Measurements from ENCODE around the gene SUPT3H.
"Not testable (repeated sequence)": the region's sequence is repeated elsewhere in the genome, so short reads cannot be mapped to it uniquely, and the experiment has no call there.

SUPT3H gene

GRCh38 chr6:45253453-45253852 lies 124.3 kb downstream of the SUPT3H start:
- DNase-seq = no peak

- no peak for DNase-seq
Measured at GRCh38 chr6:45231660-45232059, 146.1 kb downstream of the SUPT3H start.

- DNase-seq = no peak
Measured at GRCh38 chr6:45229416-45229815, 148.3 kb downstream of the SUPT3H start.

DNA sequence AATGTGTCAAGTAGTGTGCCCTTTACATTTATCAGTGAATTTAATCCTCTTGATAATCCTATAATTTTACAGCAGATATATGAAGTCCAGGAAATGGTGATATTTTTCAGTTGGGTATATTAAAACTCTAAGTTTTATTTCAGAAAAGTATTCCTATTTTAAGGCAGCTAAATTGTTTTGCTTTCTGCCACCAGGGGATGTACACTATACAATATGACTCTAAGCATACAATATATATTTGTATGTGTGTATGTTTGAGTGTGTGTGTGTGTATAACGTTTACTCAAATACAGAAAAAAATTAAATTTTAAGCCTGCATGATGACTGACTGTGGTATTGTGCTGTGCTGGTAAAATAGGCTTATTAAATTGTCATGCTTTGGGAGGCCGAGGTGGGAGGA lies 151.7 kb downstream of the SUPT3H start:
- no peak for DNase-seq

DNA sequence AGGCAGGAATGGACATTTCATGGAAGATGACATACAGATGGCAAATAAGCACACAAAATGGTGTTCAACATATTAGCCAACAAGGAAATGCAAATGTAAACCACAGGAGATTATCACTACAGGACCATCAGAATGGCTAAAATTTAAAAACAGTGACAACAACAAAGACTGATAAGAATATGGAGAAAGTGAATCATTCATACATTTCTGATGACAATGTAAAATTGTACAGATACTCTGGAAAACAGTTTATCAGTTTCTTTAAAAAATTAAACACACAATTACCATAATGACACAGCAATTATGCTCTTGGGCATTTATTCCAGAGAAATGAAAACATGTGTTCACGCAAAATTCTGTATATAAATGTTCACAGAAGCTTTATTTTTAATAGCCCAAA lies 155.4 kb downstream of the SUPT3H start:
- no peak for DNase-seq

DNA sequence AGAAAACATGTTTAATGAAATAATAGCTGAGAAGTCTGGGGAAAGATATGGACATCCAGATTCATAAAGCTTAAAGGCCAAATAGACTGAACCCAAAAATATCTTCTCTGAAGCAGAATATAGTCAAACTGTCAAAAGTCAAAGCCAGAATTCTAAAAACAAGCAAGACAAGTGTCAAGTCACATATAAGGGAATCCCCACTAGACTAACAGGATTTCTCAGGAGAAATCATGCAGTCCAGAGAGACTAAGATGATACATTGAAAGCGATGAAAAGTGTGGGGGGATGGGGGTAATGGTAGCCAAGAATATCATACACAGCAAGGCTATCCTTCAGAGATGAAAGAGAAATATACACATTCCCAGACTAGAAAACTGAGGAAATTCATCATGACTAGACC lies 162.0 kb downstream of the SUPT3H start:
- no peak for DNase-seq

DNA sequence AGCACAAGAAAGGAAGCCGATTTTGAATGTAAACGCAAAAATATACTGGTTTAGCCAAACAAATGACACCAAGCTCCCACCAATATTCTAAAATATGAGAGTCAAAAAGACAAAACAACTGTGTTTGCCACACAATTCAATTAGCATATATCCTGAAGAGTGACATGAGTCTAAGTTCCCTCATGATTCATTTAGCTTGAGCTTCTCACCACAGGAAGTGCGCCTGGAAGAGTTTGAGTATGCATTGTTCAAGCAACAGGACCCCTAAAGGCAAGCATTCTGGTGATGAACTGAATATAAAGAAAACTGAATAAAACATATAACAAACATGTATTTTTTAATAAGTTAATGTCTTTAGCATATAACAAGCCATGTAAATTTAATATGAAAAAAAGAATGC lies 164.8 kb downstream of the SUPT3H start:
- DNase-seq = no peak

DNA sequence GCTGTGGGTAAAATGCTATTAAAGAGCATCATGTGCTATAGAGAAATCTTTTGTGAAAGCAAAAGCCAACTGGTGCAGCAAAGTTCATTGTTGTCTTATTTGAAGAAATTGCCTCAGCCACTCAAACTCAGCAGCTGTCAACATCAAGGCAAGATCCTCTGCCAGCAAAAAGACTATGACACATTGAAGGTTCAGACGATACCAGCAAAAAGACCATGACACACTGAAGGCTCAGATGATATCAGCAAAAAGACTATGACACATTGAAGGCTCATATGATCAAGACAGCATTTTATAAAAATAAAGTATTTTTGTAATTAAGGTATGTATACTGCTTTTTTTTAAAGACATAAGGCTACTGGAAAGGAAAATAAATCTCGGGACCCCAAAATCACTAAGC lies 168.0 kb downstream of the SUPT3H start:
- DNase-seq = no peak

- DNase-seq = no peak
Measured at GRCh38 chr6:45206793-45207492, 170.8 kb downstream of the SUPT3H start.

- no peak for DNase-seq
Measured at GRCh38 chr6:45201484-45201883, 176.2 kb downstream of the SUPT3H start.

GRCh38 chr6:45200510-45200909 lies 177.2 kb downstream of the SUPT3H start:
- DNase-seq = no peak

DNA sequence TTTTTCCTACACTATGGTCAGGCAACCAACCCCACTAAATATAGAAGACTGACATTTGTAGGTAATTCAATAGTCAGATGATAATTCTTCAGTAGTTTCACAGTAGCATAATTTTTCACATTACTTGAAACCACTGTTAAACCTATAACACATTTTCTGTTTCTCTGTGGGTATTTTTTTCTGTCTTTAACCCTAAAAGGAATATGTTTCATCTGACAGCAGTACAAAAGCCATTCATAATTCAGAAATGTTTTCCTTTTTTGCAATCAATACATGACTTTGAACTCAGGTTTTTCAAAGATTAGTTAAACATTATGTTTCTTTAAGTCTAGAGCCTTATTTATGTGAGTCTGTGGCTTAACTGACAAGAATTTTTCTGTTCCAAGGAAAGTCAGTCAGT lies 178.2 kb downstream of the SUPT3H start:
- no peak for DNase-seq

DNA sequence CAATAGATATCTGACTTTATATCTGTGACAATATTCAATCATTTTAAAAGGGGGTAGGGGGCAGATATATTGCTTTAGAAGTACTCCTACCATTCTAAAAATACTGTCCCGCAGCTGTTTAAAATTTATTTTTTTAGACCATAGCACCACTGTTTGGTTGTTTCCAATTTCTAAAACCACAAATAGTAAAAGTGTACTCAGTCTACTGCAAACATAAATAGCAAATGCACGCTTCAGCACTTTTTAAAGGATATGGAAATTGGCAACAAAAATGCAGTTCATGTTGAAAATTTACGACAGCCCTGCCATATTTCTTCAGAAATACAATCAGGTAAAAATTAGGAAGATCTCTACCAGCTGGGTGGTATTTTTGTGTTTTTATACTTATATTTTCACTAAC lies 181.6 kb downstream of the SUPT3H start:
- DNase-seq = no peak

GRCh38 chr6:45195137-45195536 lies 182.6 kb downstream of the SUPT3H start:
- DNase-seq = no peak

DNA sequence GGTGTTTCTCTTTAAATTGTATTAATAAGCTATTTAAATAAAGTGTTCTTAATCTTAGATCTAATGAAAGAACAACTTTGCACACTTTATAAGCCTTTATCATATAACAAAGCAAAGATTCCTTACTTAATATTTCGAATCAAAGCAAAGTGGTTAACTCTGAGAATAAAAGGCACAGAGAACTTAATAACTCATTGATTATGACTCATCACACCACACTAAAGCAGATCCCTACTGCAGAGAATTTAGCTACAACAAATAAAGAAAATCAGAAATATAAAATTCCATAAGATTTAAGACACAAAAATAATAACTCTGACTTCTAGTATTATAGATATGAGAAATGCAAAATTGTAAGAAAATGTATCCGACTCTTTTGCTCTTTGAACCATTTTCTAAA lies 185.2 kb downstream of the SUPT3H start:
- no peak for DNase-seq

GRCh38 chr6:45191414-45191813 lies 186.3 kb downstream of the SUPT3H start:
- DNase-seq = no peak

DNA sequence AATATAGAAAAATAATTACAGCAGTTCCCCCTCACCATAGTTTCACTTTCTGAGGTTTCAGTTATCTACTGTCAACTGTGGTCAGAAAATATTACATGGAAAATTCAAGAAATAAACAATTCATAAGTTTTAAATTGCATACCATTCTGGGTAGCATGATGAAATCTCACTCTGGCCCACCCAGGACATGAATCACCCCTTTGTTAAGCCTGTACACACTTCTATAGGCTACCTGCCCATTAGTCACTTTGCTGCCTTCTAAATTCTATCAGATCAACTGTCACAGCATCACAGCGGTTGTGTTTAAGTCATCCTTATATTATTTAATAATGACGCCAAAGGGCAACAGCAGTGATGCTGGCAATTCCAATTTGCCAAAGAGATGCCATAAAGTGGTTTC lies 189.9 kb downstream of the SUPT3H start:
- no peak for DNase-seq

- DNase-seq = no peak
Measured at GRCh38 chr6:45185403-45186251, 192.1 kb downstream of the SUPT3H start.

DNA sequence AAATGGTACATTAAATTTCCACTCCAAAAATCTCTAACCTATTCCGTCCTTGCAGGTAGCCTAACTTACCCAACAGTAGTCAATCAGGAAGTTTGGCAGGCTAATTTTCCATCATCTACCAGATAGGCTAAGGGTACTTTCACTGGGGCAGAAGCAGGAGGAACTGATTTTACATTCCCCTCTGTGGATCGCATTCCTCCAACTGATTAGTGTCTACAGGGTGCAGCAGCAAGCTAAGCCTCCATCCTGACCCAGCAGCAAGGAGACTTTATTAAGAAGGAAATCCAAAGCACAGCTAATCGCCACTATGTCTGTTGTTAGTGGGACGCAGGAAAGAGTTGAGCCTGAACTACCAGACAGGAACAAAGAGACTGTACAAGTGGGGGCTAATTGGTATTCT lies 192.8 kb downstream of the SUPT3H start:
- DNase-seq = no peak

DNA sequence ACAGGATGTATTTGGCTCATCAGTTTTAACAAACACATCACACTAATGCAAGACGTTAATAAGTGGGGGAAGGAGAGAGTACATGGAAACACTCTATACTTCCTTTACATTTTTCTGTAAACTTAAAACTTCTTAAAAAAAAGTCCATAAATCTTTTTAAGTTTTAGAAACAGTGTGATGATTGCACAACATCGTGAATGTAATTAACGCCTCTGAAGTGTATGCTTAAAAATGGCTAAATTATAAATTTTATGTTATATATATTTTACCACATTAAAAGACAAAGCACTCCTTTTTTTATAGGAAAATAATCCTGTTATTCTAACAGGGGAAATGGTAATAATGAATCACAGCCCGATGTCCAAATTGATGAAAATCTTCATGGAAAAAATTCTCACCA lies 193.7 kb downstream of the SUPT3H start:
- no peak for DNase-seq

DNA sequence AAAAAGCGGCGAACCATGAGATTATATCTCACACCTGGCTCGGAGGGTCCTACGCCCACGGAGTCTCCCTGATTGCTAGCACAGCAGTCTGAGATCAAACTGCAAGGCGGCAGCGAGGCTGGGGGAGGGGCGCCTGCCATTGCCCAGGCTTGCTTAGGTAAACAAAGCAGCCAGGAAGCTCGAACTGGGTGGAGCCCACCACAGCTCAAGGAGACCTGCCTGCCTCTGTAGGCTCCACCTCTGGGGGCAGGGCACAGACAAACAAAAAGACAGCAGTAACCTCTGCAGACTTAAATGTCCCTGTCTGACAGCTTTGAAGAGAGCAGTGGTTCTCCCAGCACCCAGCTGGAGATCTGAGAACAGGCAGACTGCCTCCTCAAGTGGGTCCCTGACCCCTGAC lies 201.4 kb downstream of the SUPT3H start:
- DNase-seq = not testable (repeated sequence)

DNA sequence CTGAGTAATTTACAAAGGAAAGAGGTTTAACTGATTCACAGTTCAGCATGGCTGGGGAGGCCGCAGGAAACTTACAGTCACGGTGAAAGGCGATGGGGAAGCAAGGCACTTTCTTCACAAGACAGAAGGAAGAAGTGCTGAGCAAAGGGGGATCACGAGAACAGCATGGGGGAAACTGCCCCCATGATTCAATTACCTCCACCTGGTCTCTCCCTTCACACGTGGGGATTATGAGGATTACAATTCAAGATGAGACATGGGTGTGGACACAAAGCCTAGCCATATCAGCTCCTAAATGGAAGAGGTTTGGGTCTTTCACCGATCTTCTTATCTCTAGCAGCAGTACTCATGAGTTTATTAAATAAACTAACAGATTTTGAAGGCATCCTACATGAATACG lies 202.5 kb downstream of the SUPT3H start:
- DNase-seq = no peak

GRCh38 chr6:45174045-45174444 lies 203.7 kb downstream of the SUPT3H start:
- DNase-seq = no peak

DNA sequence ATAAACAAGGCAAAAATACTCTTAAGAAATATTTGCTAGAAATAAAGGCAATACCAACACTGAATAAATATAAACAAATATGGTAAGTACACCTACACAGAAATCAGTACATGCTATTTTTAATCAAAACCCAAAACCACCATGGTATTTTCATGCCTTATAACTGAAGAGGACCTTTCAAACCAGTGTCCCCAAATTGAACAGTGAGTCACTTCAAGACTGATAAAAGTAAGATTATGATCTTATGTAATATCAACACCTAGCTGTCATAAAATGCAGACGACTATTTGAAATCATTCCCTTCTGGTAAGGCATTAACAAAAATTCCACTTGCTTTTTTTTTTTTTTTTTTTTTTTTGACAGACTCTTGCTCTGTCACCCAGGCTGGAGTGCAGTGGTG lies 206.4 kb downstream of the SUPT3H start:
- no peak for DNase-seq

DNA sequence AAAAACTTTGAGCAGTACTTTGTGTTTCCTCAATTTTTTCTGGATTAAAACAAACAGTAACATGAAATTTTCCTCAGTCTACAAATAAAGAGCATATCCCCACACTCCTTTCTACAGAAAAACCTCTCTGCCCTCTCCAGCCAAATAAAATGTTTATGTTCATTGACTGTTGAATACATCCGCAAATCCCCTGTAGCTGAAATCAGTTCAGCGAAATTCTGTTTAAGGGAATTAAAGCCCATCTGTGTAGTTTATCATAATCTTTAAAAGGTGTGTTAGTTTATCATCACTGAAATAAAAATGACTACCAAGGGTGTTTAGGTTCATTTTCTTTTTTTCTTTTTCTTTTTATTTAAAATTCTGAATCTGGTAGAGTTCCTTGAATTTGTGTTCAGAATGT lies 207.4 kb downstream of the SUPT3H start:
- DNase-seq = no peak

Data from bone marrow (tissue), 2 donors.